Smooth muscle cell of the umbilical artery (primary cell): ENCODE data around the gene MYBPC3. TPM values are rescaled to one million over a fixed set of nuclear protein-coding genes. Genes with fewer than 3 reads are reported as not detected.

ENCODE experiments used
- total RNA-seq: library from RNA; depleted of rRNA; stranded (reverse); fragments of >200 nt; gene quantifications from 2 replicates; pipeline ENCODE4 v1.2.3, GENCODE V29; 2014

MYBPC3 gene
- total RNA-seq, result not detected in 2 replicates

DNA sequence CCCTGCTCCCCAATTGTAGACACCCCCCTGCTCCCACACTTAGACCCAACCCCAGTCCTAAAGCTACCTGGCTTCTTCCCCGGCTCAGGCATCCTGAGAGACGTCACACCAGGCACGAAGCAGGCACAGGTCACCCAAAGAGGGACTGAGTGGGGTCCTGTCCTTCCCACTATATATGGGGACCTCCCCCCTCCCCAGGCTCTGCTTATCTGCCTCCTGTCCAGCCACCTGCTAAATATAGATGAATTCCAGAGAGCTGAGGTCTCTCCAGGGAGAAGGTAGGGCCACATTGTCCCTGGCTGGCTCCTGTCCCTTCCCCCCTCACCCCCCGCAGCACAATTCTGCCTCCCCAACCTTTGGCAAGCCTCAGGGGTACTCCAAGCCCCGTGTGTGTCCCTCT lies at the start of gene MYBPC3:
TSS of gene MYBPC3 (minus strand) at position 147 of the 400 bp plus-strand sequence. CDS start at position 92, 55 bp downstream.

DNA sequence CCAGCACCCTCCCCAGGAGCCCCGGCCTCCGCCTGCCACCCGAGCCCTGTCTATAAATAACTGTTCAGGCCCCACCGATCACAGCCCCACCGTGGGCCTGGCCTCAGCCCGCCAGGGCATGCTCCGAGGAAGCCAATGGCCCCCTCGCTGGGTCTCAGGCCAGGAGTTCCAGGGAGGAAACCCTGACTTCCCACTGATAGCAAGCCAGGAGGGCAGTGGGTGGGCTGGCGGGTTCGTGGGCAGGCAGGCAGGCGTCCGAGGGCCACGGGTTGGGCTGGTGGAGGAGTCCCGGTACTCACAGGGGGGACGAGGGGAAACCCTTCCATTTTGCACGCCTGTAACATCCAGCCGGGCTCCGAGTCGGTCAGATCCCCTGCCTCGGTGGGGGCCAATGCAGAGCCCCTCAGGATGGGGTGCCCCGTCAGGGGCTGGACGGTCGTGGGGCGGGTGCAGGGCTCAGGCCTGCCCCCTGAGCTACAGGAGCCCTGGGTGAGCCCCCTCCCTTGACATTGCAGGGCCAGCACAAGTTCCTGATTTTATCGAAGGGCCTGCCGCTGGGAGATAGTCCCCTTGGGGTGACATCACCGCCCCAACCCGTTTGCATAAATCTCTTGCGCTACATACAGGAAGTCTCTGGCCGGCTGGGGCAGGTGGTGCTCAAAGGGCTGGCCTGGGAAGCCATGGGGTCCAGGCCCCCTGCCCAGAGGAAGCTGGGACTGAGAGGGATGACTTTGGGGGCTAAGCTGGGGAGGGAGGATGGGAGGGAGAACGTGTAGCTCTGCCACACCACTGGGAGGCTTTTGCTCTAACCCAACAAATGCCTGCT lies 25.7 kb upstream of the MYBPC3 start, which contains the start of gene SPI1:
TSS of gene SPI1 (minus strand) at position 538 of the 826 bp plus-strand sequence. CDS start at position 344, 194 bp downstream.

Other genes with a start within 250 kb of the MYBPC3 start
- gene ARFGAP2, start 175.8 kb downstream of the MYBPC3 start, total RNA-seq, result 103 and 125 TPM in 2 replicates
- gene PACSIN3, start 166.3 kb downstream of the MYBPC3 start, total RNA-seq, result 13.4 and 15.7 TPM in 2 replicates
- 30.3 and 31.5 TPM in 2 replicates for gene DDB2, start 137.7 kb downstream of the MYBPC3 start, total RNA-seq
- 19.1 and 24.6 TPM in 2 replicates for gene ACP2, start 103.9 kb downstream of the MYBPC3 start, total RNA-seq
- 4.4 and 4.8 TPM in 2 replicates for gene NR1H3, start 94.7 kb downstream of the MYBPC3 start, total RNA-seq
- gene MADD, start 82.6 kb downstream of the MYBPC3 start, total RNA-seq, result 14.3 and 21.3 TPM in 2 replicates
- gene SPI1, start 25.8 kb upstream of the MYBPC3 start, total RNA-seq, result not detected in 2 replicates
- 70.4 and 120 TPM in 2 replicates for gene SLC39A13, start 55.9 kb upstream of the MYBPC3 start, total RNA-seq
- gene PSMC3, start 73.7 kb upstream of the MYBPC3 start, total RNA-seq, result 117 and 208 TPM in 2 replicates
- gene RAPSN, start 96.4 kb upstream of the MYBPC3 start, total RNA-seq, result under 0.01 and 0.05 TPM in 2 replicates
- gene CELF1, start 200.4 kb upstream of the MYBPC3 start, total RNA-seq, result 67.1 and 125 TPM in 2 replicates
- 59.8 and 60.6 TPM in 2 replicates for gene PTPMT1, start 212.9 kb upstream of the MYBPC3 start, total RNA-seq
- gene KBTBD4, start 226.3 kb upstream of the MYBPC3 start, total RNA-seq, result 17.6 and 24.9 TPM in 2 replicates
- 43.2 and 66.2 TPM in 2 replicates for gene NDUFS3, start 226.4 kb upstream of the MYBPC3 start, total RNA-seq
- gene FAM180B, start 234.0 kb upstream of the MYBPC3 start, total RNA-seq, result not detected in 2 replicates
- gene C1QTNF4, start 241.7 kb upstream of the MYBPC3 start, total RNA-seq, result under 0.01 and 0.05 TPM in 2 replicates